Thoracic aorta (tissue), 2 donors: Measurements from ENCODE around the gene CRHR2. TPM values are rescaled to one million over a fixed set of nuclear protein-coding genes. Genes with fewer than 3 reads are reported as not detected.

Experiments
- ATAC-seq: fragments of 150-250 bp; one replicate; pipeline ENCODE4 v1.8.0; 2017; ENCODE audit warnings: low read depth; ENCODE audit not compliant: insufficient number of reproducible peaks, low FRiP score
- DNase-seq: peaks from one replicate; pipeline ENCODE4 v3.0.0-alpha.2; 2020; ENCODE audit warnings: low spot score
- H3K27ac ChIP-seq, 2 donors: fragments of 200-600 bp; sonication (generic); 1 replicate in 1 of 2; 2 replicates in 1 of 2; pipeline ENCODE4 v1.5.1; 2016; ENCODE audit warnings: mild to moderate bottlenecking in 2 of 2, moderate library complexity in 2 of 2
- H3K27me3 ChIP-seq: fragments of 200-600 bp; sonication (generic); replicated peaks from 2 replicates; pipeline ENCODE4 v1.6.0; 2016; ENCODE audit warnings: mild to moderate bottlenecking; ENCODE audit not compliant: insufficient read depth
- H3K36me3 ChIP-seq: fragments of 200-600 bp; sonication (generic); one replicate; pipeline ENCODE4 v1.5.1; 2016
- H3K4me1 ChIP-seq, 2 donors: fragments of 200-600 bp; sonication (generic); 1 replicate in 1 of 2; 2 replicates in 1 of 2; pipeline versions ENCODE4 v1.5.1 to v1.6.0; 2016; ENCODE audit warnings: low read depth in 2 of 2, mild to moderate bottlenecking in 1 of 2; ENCODE audit not compliant: control insufficient read depth in 1 of 2
- H3K4me3 ChIP-seq: fragments of 200-600 bp; sonication (generic); 2 replicates; pipeline ENCODE4 v1.5.1; 2016; ENCODE audit warnings: mild to moderate bottlenecking
- H3K9me3 ChIP-seq: fragments of 200-600 bp; sonication (generic); 2 replicates; pipeline ENCODE4 v1.5.1; 2016
- total RNA-seq, 2 donors: library from RNA; depleted of rRNA; stranded (reverse); fragments of >200 nt; gene quantifications; one replicate each; pipeline versions ENCODE4 v1.1.0 to v1.2.3, GENCODE V29; 2016
- TF ChIP-seq, protein P1 (sequence below): fragments of 200-600 bp; sonication (generic); IDR thresholded peaks from one replicate; pipeline ENCODE4 v1.5.1; 2019; ENCODE audit warnings: antibody characterized with exemption

Gene CRHR2
- total RNA-seq = under 1 TPM in 1 of 2 donors, not detected in 1; 0.21 TPM

DNA sequence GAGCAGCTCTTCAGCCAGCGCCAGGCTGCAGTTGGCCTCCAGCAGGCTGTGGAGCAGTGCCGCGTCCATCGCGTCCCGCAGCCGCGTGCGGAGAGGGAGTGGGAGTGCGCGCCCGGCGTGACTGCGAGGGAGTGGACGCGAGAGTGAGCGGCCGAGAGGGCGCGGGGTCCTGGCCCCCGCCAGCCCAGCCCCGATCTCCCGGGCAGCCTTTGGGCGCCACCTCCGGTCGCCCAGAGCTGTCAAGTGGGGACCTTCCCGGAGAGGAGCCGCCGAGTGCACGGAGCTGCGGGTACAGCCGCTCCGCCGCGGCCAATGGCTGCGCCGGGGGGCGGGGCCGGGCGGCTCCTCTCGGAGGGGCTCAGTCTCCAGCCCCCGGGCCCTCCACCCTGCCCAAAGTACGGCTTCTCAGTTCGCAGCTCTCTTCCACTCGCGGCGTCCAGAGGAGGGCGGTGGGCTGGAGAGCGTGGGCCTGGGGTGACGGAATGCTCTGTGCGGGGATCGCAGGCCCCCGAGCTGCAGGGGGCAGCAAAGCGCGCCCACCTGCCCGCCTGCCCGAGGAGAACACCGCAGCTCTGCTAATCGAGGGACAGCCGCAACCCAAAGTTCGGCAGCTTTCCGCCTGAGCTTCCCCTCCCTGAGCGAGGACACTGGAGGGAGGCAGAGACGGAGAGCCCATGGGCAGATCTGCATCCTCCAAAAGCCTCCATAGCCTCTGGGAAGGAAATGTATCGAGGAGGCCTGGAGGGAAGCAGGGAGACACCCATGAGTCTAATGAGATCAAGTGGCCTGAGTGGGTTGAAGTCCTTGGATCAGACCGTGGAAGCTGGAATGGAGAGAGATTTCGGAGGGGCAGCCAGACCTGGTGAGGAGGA, at the start of gene CRHR2:
CRHR2 (minus strand) TSS at position 245 of the 872 bp plus-strand sequence; CDS start at position 69, 176 bp downstream.
- TF ChIP-seq, protein P1, sequence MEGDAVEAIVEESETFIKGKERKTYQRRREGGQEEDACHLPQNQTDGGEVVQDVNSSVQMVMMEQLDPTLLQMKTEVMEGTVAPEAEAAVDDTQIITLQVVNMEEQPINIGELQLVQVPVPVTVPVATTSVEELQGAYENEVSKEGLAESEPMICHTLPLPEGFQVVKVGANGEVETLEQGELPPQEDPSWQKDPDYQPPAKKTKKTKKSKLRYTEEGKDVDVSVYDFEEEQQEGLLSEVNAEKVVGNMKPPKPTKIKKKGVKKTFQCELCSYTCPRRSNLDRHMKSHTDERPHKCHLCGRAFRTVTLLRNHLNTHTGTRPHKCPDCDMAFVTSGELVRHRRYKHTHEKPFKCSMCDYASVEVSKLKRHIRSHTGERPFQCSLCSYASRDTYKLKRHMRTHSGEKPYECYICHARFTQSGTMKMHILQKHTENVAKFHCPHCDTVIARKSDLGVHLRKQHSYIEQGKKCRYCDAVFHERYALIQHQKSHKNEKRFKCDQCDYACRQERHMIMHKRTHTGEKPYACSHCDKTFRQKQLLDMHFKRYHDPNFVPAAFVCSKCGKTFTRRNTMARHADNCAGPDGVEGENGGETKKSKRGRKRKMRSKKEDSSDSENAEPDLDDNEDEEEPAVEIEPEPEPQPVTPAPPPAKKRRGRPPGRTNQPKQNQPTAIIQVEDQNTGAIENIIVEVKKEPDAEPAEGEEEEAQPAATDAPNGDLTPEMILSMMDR = peak; percentile 21
- DNase-seq (no peak), ATAC-seq (no peak)
- Histone ChIP-seq H3K36me3 (no peaks in the 10 kb centered on the region), H3K27ac (no peak within 1 kb of the TSS), H3K4me3 (peak within 1 kb of the TSS; percentile 74), H3K9me3 (no peaks in the 10 kb centered on the region), H3K4me1 (peaks cover 10 to 19% of the 10 kb centered on the region in 2 donors), H3K27me3 (no peaks in the 10 kb centered on the region)

DNA sequence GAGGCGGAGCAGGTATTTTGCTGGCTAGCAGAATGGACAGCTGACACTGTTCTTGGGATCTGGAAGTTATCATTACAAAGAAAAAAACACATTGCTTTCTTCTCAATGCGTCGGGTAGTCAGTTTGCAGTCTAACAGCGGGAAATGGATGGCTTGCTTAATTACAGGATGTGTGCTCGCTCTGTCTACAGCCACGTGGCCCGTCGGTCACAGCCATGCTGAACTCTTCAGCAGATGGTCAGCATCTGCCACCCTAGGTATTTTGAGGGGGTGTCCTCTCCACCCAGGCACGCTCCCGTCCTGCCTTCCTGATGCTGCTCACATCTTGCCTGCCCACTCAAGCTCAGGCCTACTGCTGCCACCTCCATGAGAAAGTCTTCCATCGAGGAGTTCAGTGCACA, 49.3 kb upstream of the CRHR2 start:
- ATAC-seq (no peak), DNase-seq (no peak)
- TF ChIP-seq, protein P1 = no peak
- H3K4me3 ChIP-seq = no peak overlapping the region
- no peaks in the 10 kb centered on the region for H3K27me3 ChIP-seq
- no peaks in the 10 kb centered on the region for H3K4me1 ChIP-seq
- H3K27ac ChIP-seq = no peak overlapping the region
- no peaks in the 10 kb centered on the region for H3K9me3 ChIP-seq
- H3K36me3 ChIP-seq = no peaks in the 10 kb centered on the region

DNA sequence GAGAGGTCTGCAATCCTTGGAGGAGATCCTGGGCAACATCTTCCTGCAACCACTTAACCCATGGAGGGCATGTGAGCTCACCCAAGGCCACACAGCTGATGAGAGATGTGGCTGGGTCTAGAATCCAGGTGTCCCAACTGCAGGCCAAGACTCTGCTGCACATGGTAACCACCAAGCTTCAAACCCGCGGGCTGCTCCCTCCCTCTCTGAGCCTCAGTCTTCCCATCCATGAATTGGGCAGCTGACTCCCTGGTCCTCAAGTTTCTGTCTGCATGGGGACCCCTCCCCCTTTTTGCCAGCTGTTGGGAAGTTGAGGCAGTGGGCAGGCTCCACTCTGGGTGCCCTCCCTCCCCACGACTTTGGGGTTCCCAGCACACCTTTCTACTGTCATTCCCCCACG, 48.7 kb upstream of the CRHR2 start:
- TF ChIP-seq, protein P1 = no peak
- Histone ChIP-seq H3K27me3 (no peaks in the 10 kb centered on the region), H3K9me3 (no peaks in the 10 kb centered on the region), H3K4me3 (no peak overlapping the region), H3K4me1 (no peaks in the 10 kb centered on the region), H3K27ac (no peak overlapping the region), H3K36me3 (no peaks in the 10 kb centered on the region)
- ATAC-seq (no peak), DNase-seq (no peak)

DNA sequence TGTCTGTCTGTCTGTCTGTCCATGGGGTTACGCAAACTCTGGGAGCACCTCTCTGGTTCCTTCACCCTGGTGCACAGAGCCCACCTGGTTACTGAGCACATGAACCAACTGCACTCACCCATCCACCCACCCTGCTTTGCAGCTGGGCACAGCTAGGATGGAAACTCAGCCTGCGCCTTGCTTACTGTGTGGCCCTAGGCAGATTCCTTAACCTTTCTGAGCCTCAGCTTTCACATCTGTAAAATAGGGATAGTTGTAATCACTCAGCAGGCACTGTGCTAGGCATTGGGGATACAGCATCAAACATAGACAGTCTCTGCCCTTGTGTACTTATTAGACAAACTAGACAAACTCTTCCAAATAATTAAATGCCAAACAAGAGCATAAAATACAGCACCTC, 47.8 kb upstream of the CRHR2 start:
- H3K4me3 ChIP-seq = no peak overlapping the region
- H3K4me1 ChIP-seq = no peaks in the 10 kb centered on the region
- ATAC-seq = no peak
- TF ChIP-seq, protein P1 = no peak
- no peak for DNase-seq
- no peak overlapping the region for H3K27ac ChIP-seq
- no peaks in the 10 kb centered on the region for H3K27me3 ChIP-seq
- H3K36me3 ChIP-seq = no peaks in the 10 kb centered on the region
- H3K9me3 ChIP-seq = no peaks in the 10 kb centered on the region

DNA sequence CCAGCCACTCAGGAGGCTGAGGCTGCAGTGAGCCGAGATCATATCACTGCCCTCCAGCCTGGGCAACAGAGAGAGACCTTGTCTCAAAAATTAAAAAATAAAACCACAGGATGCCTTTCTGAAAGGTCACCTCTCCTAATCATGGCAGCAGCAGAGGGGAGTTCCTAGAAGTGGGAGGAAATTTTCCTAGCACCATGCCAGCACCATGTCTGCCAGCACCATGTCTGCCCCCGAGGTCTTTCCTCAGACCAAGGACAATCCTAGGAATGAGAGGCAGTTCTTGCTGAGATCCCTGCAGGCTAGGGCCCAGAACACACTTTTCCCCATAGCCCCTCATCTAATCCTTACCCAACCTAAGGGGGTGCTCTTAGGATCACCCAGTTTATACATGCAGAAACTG, 47.4 kb upstream of the CRHR2 start:
- ATAC-seq (no peak), DNase-seq (no peak)
- Histone ChIP-seq H3K4me1 (no peaks in the 10 kb centered on the region), H3K27ac (no peak overlapping the region), H3K4me3 (no peak overlapping the region), H3K27me3 (no peaks in the 10 kb centered on the region), H3K36me3 (no peaks in the 10 kb centered on the region), H3K9me3 (no peaks in the 10 kb centered on the region)
- TF ChIP-seq, protein P1 = no peak
